GM18520 (cell line): ENCODE measurements around the gene EPHA3.
A peak's percentile ranks its signal among the peaks of the same experiment; 100 is the strongest.

ENCODE experiments used
- ATAC-seq: cut with Tn5 transposase; IDR thresholded peaks from one replicate; pipeline ENCODE4 v1.9.1; 2021; ENCODE audit not compliant: unreplicated experiment

EPHA3 gene

GRCh38 chr3:89107461-89108290 is at the start of gene EPHA3:
Gene EPHA3, plus strand, starts transcription at chr3:89107621. Its CDS starts 128 bp downstream, at chr3:89107749.
- peak; percentile 92 for ATAC-seq

GRCh38 chr3:89058371-89058770 is 49.0 kb upstream of the EPHA3 start:
- no peak for ATAC-seq

- no peak for ATAC-seq
Observed at GRCh38 chr3:89059211-89059925, 48.1 kb upstream of the EPHA3 start.

- no peak for ATAC-seq
Observed at GRCh38 chr3:89061259-89061658, 46.2 kb upstream of the EPHA3 start.

GRCh38 chr3:89067736-89068135 is 39.7 kb upstream of the EPHA3 start:
- ATAC-seq = no peak

- ATAC-seq = no peak
Observed at GRCh38 chr3:89072642-89073041, 34.8 kb upstream of the EPHA3 start.

- no peak for ATAC-seq
Observed at GRCh38 chr3:89079944-89080343, 27.5 kb upstream of the EPHA3 start.

- no peak for ATAC-seq
Observed at GRCh38 chr3:89087851-89088250, 19.6 kb upstream of the EPHA3 start.

GRCh38 chr3:89098173-89098572 is 9.2 kb upstream of the EPHA3 start:
- no peak for ATAC-seq

- peak; percentile 94 for ATAC-seq
Observed at GRCh38 chr3:89098964-89099585, 8.3 kb upstream of the EPHA3 start.

GRCh38 chr3:89101251-89101650 is 6.2 kb upstream of the EPHA3 start:
- ATAC-seq = no peak

- no peak for ATAC-seq
Observed at GRCh38 chr3:89101921-89102320, 5.5 kb upstream of the EPHA3 start.

- no peak for ATAC-seq
Observed at GRCh38 chr3:89104499-89104898, 2.9 kb upstream of the EPHA3 start.

- ATAC-seq = no peak
Observed at GRCh38 chr3:89105503-89105902, 1.9 kb upstream of the EPHA3 start.

GRCh38 chr3:89108291-89108550 is 800 bp downstream of the EPHA3 start:
- ATAC-seq = no peak

- ATAC-seq = no peak
Observed at GRCh38 chr3:89113344-89113743, 5.9 kb downstream of the EPHA3 start.

- peak; percentile 78 for ATAC-seq
Observed at GRCh38 chr3:89113893-89114840, 6.7 kb downstream of the EPHA3 start.

- ATAC-seq = no peak
Observed at GRCh38 chr3:89114841-89115223, 7.4 kb downstream of the EPHA3 start.

- no peak for ATAC-seq
Observed at GRCh38 chr3:89116476-89116875, 9.1 kb downstream of the EPHA3 start.

GRCh38 chr3:89138048-89138447 is 30.6 kb downstream of the EPHA3 start:
- ATAC-seq = no peak

- ATAC-seq = no peak
Observed at GRCh38 chr3:89139870-89140269, 32.4 kb downstream of the EPHA3 start.
